Lung (tissue), 12 donors: ENCODE measurements around the gene TMEM150A. TPM values are rescaled to one million over a fixed set of nuclear protein-coding genes. Genes with fewer than 3 reads are reported as not detected.

ENCODE experiments used
- ATAC-seq: fragments of 200-7000 bp; cut with Tn5 transposase; one replicate; pipeline ENCODE4 v1.9.1; 2020; ENCODE audit warnings: moderate number of reproducible peaks; ENCODE audit not compliant: insufficient read depth, low FRiP score
- DNase-seq, 3 donors: peaks; one replicate each; pipeline ENCODE4 v3.0.0-alpha.2; 2013 to 2017
- H3K27ac ChIP-seq, 2 donors: one replicate each; pipeline ENCODE4 v1.5.1; 2013; ENCODE audit warnings: mild to moderate bottlenecking in 2 of 2, moderate library complexity in 2 of 2, control low read depth in 1 of 2, inconsistent platforms in 1 of 2, low read depth in 1 of 2, low read length in 1 of 2
- H3K27me3 ChIP-seq, 3 donors: one replicate each; pipeline ENCODE4 v1.5.1; 2013; ENCODE audit warnings: low read length in 2 of 3; ENCODE audit not compliant: control insufficient read depth in 3 of 3, insufficient read depth in 3 of 3
- H3K36me3 ChIP-seq, 4 donors: one replicate each; pipeline ENCODE4 v1.5.1; 2013; ENCODE audit warnings: low read length in 4 of 4, mild to moderate bottlenecking in 1 of 4, moderate library complexity in 1 of 4; ENCODE audit not compliant: control insufficient read depth in 4 of 4, insufficient read depth in 4 of 4
- H3K4me1 ChIP-seq, 5 donors: one replicate each; pipeline ENCODE4 v1.5.1; 2013; ENCODE audit warnings: low read length in 5 of 5, mild to moderate bottlenecking in 2 of 5, moderate library complexity in 1 of 5; ENCODE audit not compliant: control insufficient read depth in 5 of 5, insufficient read depth in 5 of 5
- H3K4me3 ChIP-seq: one replicate; pipeline ENCODE4 v1.5.1; 2013; ENCODE audit warnings: mild to moderate bottlenecking, control low read depth, moderate library complexity
- H3K9ac ChIP-seq, 2 donors: one replicate each; pipeline ENCODE4 v1.5.1; 2013; ENCODE audit warnings: low read length in 2 of 2, control low read depth in 1 of 2; ENCODE audit not compliant: insufficient read depth in 1 of 2
- H3K9me3 ChIP-seq, 4 donors: one replicate each; pipeline ENCODE4 v1.5.1; 2013; ENCODE audit warnings: low read length in 3 of 4, mild to moderate bottlenecking in 1 of 4, moderate library complexity in 1 of 4; ENCODE audit not compliant: control insufficient read depth in 4 of 4, insufficient read depth in 3 of 4
- CTCF ChIP-seq: IDR thresholded peaks from 2 replicates; pipeline ENCODE4 v1.5.1; 2012; ENCODE audit warnings: mild to moderate bottlenecking; ENCODE audit errors: control extremely low read depth, extremely low read depth
- WGBS, 2 donors: extraction: QIAGEN DNeasy Blood & Tissue Kit; methylation state at CpG; one replicate each; pipeline ENCODE4 v1.1.7; 2013; 5-methylcytosine and 5-hydroxymethylcytosine counted together
- polyA plus RNA-seq, 2 donors: library from polyadenylated mRNA; stranded (reverse); fragments of 200-250 nt; gene quantifications; one replicate each; pipeline ENCODE4 v1.2.1, GENCODE V29; 2013
- total RNA-seq, 2 donors: library from RNA; depleted of rRNA in 1 of 2; stranded (reverse); fragments of >200 nt in 1 of 2; gene quantifications; one replicate each; pipeline ENCODE4 v1.2.1, GENCODE V29; 2014 to 2021
- donor health status: control.
- donor health status: control.
- donor health status: Bipolar disorder and iron deficiency.
- donor health status: healthy.
- donor health status: DM: yes; HTN: yes; CAD: no.

The TMEM150A gene
- total and polyA plus RNA-seq, 4 donors = 10.2 to 48.6 (median 31.8) TPM

GRCh38 chr2:85582492-85582891 lies 20.0 kb downstream of the TMEM150A start:
- no peak for TF ChIP-seq CTCF
- 25 to 55% methylated on average over 1 of the region's 1 CpG for WGBS, 2 donors
- Histone ChIP-seq H3K27ac (peak overlapping the region in 1 of 2 donors; percentile 32), H3K4me1 (peaks cover 10 to 51% (median 35%) of the 10 kb centered on the region in 5 donors), H3K36me3 (peaks cover 0 to 7% (median 0%) of the 10 kb centered on the region in 4 donors), H3K9ac (no peak overlapping the region), H3K9me3 (no peaks in the 10 kb centered on the region), H3K27me3 (no peaks in the 10 kb centered on the region), H3K4me3 (no peak overlapping the region)
- ATAC-seq (no peak), DNase-seq (no peak)

- Histone ChIP-seq H3K27me3 (no peaks in the 10 kb centered on the region), H3K9ac (no peak overlapping the region), H3K9me3 (no peaks in the 10 kb centered on the region), H3K4me1 (peaks cover under 1 to 54% (median 25%) of the 10 kb centered on the region in 5 donors), H3K27ac (peak overlapping the region in 1 of 2 donors; percentile 96), H3K4me3 (no peak overlapping the region), H3K36me3 (peaks cover 0 to 7% (median 0%) of the 10 kb centered on the region in 4 donors)
- ATAC-seq = no peak
- TF ChIP-seq CTCF = no peak
- DNase-seq = no peak
- WGBS, 2 donors = 64 to 77% methylated on average over 3 of the region's 3 CpGs
Measured at GRCh38 chr2:85580206-85580605, 22.3 kb downstream of the TMEM150A start.

- DNase-seq (peak; percentile 47 to 81 (median 71)), ATAC-seq (no peak)
- Histone ChIP-seq H3K27me3 (no peaks in the 10 kb centered on the region), H3K36me3 (peaks cover 0 to 7% (median 0%) of the 10 kb centered on the region in 4 donors), H3K27ac (peak overlapping the region; percentile 10 to 96), H3K4me3 (no peak overlapping the region), H3K4me1 (peaks cover 0 to 46% (median 23%) of the 10 kb centered on the region in 5 donors), H3K9ac (peak overlapping the region in 1 of 2 donors; percentile 30), H3K9me3 (no peaks in the 10 kb centered on the region)
- TF ChIP-seq CTCF = no peak
- 21 to 28% methylated on average over 6 of the region's 6 CpGs for WGBS, 2 donors
Measured at GRCh38 chr2:85579266-85579935, 23.1 kb downstream of the TMEM150A start.
